Activated naive CD8-positive, alpha-beta T cell treated with anti-CD3 and anti-CD28 coated beads, Interleukin-2, amount 50 U/mL, for 16 hours (primary cell): Measurements from ENCODE around the gene HES1.

Experiments used
- DNase-seq: peaks from one replicate; pipeline ENCODE4 v3.0.0-alpha.2; 2020; ENCODE audit warnings: low read depth, low spot score

The HES1 gene

DNA sequence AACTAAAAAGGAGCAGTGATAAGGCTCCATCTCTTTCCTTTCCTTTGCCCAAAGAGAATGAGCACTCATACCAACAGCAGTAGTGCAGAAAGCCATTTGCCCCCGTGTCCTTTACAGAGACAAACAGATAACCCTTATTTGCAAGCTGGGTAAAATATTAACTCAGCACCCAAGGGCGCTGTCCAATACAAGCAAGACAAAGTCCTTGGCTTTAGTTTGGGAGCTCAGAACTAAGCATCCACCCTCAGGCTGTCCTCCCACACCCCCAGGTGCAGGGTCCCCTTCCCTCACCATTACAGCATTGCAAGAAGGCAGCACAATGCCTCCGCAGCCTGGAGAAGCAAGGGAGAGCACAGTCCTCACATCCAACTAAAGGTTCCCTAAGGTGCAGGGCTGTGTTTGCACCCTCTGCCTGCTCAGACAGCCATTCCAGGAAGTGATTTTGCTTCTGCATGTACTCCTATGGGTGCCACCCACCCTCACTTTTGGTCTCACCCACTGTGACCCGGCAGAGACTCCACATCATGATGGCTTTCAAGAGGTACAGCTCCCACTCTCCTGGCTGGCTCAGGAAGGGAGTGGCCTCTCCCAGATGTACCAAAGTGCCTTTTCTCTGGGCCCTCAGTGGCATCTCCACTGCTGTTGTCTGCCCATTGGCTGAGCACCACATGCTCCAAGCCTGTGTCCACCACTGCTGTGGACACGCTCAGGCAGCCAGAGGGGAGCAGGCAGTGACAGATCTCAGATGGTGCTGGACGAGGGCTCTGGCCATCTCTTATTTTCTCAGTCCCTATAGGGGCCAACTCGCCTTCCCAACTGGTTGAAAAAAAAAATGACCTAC, 34.1 kb upstream of the HES1 start:
- DNase-seq, result no peak

DNA sequence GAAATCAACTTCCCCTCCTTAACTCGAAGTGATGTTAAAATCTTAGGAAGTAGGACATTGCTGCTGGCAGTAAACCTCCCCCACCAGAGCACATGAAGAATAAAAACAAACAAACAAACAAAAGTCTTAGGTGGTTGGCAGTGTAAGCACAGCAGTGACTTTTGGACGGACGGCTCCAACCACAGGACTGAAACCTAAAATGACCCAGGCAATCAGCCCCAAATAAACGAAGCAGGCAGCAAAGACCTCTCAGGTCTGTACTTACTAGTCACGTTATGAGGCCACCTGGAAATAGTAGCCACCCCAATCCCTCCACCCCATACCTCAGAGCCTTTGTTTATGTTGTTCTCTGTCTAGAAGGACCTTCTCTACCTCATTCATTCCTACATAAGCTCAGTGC, 33.5 kb upstream of the HES1 start:
- DNase-seq, result no peak

DNA sequence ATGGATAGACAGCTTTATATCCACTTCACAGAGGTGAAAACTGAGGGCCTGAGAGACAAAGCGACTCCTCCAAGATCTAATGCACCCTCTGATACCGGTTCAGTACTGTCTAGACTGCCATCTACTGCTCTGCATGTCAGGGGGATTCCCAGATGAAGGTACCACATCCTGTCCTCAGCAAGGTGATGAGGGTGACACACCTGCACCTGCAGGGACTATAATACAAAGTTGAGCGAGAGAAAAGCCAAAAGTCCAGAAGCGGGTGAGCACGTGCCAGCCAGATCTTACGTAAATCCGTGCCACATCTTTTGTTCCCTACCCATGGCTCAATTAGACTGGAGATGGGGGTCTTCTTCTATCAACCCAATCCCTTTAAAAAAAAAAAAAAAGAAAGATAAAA, 32.4 kb upstream of the HES1 start:
- no peak for DNase-seq

DNA sequence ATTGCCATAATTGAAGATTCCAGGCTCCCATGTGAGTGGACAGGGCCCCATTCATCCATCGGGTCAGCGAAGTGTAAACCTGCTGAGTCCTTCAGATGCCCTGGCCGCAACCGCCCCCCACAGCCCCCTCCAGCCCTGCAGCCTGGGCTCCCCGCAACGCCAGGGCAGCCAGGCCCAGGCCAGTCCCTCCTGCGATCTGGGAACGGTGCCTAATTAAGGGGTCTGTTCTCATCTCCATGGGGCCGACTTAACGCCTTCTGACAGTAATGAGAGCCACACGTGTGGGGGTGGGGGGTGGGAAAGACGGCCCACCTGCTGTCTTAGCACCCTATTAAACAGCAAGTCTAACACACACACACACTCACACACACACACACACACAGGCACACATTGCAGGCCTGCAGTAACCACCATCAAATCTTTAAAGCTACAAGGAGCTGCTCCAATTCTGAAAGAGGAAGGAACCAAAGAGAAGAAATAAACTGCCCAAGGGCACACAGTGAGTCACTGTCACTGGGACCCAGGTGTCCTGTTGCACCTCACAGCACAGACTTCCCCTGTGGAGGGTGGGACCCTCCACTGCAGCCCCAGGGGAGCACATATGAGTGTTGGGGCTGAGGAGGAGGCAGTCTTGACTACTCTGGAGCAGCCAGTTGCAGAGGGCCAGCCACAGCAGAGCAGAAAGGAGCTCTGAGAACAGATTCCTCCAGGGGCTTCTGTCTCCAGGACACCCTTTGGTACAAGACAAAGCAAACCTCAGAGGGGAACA, 31.8 kb upstream of the HES1 start:
- DNase-seq, result no peak

DNA sequence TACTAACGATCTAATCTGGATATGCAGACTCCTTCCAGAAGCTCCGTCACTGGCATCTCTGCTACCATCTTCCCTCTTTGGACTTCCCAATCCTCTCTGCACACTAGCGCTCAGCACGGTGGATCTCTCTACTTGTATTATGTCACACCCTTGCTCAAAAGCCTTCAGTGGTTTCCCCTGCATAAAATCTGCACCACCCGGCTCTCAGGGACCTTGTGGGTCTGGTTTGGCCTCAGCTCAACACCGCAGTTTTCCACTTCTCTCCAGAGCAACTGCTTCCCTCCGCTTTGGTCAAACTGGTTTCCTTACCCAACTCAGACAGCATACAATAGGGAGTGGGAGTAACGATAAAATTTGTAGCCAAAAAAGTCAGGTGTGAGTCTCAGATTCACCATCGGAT, 30.7 kb upstream of the HES1 start:
- no peak for DNase-seq

DNA sequence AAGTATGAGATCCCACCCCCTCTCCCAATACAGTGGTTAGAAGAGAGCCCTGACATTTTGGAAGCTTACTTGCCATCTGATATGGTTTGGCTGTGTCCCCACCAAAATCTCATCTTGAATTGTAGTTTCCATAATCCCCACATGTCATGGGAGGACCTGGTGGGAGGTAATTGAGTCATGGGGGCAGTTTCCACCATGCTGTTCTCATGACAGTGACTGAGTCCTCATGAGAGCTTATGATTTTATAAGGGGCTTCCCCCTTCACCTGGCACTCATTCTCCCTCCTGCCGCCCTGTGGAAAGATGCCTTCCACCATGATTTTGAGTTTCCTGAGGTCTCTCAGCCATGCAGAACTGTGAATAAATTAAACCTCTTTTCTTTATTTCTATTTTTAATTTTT, 28.8 kb upstream of the HES1 start:
- DNase-seq, result no peak

DNA sequence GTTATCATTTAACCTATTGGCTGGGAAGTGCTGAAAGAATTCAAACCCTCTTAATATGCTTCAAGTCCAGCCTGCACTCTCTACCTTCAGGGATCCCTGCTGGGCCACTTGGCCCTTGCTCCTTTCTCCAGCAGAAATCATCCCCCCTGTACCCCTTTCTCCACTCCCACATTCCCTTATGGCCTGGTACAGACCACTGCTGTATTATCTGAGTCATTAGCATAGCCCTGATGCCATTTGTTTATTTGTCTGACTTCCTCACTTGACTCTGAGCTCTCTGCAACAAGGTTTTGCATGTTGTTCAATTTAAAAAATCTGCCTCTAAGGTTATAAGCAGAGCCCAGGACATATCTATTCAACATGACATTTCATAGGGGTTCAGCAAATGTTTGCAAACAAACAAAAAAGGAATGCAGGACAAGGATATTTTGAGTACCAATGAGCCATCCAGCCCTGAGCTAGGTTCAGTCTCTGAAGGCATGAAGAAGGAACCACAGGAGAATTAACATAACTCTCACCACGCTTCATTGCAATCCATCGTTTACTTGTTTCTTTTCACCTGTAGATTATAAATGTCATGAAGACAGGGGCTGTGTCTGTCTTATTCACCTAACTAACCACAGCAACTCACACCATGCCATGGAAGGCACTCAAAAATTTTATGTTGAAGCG, 26.6 kb upstream of the HES1 start:
- no peak for DNase-seq

DNA sequence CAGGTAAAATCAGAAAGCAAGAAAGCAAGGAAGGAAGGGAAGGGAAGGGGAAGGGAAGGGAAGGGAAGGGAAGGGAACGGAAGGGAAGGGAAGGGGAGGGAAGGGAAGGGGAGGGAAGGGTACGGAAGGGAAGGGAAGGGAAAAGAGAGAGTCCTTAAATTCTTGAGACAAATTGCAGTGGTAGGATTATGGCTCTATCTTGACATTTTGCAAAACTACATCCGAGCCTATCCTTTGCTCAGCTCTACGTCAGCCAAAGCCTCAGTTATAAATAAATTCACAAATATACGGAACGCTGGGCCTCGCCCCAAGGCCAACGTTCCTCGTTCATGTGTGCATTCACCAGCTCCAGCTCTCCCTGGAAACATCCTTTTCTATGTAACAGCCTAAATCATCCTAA, 25.5 kb upstream of the HES1 start:
- no peak for DNase-seq

DNA sequence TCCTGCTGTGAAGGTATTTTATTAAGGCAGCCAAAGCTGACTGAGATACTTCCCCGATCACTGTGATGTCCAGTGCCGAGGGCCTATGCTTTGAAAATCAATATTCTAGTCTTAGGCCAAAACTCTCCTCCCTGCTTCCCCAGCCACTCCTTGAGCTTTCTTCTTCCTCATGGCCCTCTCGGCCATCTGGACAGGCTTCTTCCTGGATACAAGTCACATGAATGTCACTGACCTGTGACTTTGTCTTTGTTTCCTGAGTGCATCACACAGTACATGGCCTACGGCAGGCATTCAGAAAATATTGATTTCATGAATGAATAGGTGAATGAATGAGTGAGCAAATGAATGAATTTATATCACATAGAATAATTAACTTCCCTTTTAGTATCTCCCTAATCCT, 24.6 kb upstream of the HES1 start:
- no peak for DNase-seq

DNA sequence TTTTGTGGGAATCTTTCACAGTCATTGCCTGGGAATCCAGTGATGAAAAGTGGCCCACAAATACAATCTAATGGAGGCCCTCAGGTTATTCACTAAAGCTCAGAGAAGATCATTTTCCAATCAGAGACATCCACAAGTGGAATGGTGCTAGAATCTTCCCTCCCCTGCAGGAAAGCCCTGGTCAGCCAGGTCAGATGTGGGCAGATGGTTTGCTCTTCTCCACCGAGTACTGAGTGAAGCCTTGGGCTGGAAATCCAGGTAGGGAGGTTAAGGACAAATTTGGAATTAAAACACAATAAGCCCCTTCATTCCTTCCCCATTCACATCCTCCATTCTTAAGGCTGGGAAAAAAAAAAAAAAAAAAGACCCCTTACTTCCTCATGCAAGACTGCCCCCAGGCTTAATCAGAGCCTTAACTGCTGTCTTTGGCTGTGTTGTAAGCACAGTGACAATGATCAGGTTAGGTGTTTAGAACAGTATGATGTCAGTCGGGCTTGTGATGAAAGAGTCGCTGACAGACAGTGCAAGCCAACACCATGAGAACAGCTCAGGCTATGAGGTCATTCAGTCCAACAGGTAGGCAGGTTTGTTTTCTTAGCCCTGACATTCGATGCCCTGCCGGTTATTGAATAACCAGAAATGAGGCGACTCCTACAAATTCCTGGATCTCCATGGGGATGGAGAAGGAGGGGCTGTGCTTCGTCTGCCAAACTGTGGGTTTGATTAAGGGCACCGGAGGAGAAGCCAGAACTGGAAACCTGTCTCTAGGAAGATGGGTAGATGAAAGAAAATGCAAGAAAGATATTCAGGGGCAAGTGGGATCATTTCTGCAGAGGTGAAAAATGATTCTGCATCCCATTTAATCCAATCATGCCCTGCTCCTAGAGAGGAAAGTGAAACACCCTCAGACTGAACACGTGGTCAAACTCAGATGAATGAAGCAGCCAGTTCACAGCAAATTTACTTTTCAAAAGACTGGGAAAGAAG, 23.5 kb upstream of the HES1 start:
- no peak for DNase-seq

DNA sequence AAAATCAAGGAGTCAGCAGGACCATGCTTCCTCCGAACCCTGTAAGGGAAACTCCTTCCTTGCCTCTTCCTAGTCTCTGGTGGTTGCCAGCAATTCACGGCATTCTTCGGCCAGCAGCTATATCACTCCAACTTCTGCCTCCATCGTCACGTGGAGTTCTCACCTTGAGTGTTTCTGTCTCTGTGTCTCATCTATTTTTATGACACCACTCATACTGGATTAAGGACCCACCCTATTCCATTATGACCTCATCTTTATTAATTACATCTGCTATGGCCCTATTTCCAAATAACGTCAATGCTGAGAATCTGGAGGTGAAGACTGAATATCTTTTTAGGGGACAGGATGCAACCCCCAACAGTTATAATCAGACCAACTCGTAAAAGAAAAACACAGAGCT, 21.8 kb upstream of the HES1 start:
- DNase-seq, result no peak

DNA sequence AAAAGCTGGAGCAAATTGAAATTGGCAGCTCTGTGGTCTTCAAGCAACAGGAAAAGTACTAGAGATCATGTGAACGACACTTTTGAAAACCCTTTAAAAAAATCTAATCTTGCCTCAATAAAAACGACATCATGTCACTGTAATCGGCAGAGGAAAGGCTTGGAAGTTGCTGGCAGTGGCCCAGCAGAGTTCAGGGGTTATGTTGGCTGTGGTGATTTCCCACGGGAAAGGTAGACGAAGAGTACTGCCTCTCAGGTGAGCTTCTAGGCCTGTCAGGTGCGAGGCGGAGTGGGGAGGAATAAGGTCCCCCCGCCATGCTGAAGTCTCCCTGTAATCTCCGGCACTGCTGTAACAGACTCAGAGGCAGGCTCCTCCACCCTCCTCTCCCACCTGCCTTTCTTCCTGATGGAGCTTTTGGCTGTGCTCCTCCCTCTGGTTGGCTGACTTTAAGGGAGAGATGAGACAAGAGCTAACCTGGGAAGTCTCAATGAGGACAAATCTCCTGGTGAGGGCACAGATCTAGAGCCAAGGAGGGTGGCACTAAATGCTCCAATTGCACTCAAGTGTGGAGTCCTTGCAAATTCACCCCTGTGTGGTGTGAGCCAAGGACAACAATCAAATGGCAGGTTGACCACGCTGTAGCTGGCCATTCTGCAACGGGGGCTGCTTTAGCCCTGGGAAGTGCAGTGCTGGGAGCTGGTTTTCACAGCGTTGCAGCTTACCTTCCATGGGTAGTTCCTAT, 18.7 kb upstream of the HES1 start:
- no peak for DNase-seq

DNA sequence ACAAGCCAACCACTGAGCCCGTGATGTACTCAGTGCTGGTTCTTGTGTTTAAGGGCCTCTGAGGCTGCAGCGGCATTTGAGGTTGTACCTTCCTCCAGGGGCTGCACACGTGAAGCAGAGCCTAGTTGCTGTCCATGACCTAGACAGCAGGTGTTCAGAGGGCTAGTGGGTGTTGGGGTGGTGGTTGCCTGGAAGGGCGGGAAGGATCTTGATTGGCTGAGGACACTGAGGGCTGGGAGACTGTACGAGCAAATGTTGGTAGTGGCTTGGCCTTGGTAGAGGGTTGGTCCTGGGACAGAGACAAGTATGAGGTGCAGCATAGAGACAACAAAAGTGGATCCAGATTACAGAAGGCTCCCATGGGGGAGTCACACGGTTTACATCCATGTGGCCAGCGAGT, 17.0 kb upstream of the HES1 start:
- DNase-seq, result no peak

DNA sequence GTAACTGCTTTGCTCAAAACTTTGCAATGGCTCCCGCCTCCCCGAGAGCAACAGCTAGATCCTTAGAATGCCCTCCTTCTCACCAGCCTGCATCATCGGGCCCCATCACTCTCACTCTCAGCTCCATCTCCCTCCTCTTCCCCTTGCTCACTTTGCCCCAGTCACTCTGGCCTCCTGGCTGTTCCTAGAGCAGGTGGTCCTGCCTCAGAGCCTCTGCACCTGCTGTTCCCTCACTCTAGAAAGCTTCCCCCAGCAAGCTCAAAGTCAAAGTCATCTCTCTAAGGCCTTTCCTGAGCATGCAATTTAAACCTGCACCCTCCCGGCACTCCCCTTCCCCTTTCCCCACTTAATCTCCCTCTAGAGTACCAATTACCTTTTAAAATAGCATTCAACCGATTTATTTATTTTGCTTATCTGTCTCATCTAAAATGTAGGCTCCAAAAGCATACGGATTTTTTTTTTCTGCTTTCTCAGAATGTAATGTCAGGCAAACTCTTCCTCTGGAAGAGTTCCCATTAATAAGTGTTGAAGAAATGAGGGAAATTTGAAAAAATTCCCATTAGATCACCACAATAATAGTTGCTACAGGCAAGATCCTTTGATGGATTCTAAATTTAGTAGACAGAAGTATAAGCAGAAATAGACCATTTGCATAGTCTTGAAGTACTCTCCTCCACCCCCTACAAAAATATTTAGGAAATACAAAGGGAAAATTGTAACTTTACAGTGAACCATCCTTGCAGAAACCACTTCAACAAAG, 15.9 kb upstream of the HES1 start:
- no peak for DNase-seq

DNA sequence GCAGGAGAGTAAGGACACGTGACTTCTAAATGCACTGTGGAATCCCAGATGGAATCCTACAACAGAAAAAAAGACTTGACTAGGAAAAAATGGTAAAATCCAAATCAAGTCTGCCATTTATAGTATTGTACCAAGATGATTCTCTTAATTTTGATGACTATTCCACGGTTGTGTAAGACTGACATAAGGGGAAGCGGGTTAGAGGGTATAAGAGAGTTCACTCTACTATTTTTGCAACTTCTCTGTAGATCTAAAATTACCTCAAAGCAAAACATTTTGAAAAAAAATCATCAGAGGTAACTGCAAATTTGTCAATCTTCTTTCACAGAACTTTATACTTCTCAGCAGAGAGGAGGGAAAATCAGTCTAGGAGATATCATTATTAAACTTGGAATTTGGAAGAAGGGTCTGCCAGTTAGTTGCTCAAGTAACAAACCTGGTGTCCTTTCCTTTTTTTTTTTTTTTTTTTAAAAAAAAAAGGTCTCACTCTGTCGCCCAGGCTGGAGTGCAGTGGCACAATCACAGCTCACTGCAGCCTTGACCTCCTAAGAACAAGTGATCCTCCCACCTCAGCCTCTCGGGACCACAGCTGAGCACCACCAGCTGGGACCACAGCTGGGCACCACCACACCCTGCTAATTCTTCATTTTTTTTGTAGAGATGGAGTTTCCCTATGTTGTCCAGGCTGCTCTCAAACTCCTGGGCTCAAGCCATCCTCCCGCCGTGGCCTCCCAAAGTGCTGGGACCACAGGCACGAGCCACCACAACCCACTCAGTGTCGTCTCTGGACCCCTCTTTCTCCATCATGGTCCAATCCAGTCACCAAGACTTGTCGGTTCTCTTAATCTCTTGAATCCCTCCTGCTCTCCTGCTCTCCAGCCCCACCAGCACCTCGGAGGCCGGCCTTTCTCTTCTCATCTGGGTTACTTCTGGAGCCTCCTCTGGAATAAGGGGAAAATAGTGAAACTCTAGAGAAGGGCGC, 14.9 kb upstream of the HES1 start:
- no peak for DNase-seq

DNA sequence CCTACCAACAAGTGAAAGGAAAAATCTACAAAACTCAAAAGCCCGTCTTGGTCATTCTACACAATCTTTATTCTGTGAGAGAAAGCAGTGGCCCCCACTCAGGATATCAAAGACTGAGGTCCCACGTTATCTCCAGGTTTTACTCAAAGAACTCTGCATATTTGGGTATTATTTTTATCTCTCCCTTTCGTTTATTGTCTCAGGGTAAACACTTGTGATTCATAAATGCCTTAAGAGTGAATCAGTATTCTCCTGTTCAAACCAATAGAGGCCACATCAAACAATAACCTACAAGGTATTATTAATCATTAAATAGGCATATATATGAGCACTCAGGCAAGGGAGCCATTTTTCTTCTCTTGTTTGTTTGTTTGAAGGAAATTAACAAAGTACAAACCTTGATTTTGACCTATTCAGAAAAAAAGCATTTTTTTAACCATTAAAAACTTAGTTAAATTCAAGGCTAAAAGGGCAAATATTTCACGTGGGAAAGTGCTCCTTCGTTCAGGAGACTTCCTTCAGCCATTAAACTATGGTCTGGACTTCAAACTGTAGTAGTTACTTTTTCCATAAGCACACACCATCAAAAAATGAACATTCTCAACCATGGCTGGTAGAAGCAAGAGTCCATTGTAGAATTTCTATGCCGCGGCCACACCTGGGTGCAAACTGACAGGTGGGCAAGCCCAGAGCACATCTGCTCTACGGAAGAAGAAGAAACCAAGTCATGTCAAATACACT, 13.9 kb upstream of the HES1 start:
- no peak for DNase-seq

DNA sequence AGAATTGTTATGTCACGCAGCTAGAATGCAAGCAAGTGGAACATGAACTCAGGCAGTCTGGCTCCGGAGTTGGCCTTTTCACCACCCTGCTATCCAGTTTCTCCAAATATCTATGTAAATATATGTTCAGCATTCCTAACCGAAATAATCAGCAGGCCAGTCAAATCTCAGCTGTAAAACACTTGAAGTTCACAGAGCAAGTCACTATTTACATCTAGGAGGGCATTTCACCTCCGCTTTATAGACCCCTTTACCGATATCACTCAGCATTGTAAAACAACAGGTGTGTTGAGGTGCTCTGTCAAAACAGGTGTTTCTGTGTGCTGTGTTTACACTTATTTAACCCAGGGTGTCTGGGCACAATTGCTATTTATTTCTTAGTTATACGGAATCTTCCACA, 12.2 kb upstream of the HES1 start:
- no peak for DNase-seq

DNA sequence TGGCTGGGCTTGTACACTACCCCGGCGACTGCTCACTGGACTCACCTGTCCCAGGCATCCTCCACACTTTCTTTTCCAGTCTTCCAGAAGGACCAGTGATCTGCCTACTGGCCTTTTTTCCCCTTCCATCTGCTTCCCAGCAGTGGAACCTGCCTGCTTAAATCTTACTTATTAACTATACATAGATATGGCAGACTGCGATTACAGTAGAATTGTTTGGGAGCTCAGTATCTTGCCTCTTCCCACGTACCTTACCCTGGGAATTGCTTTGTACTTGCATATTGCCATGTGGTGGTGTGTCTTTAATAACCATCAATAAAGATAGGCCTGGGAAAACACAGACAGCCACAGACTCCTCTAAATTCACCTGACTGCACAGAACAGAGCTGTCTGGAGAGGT, 11.8 kb upstream of the HES1 start:
- no peak for DNase-seq
